IMR-90 (cell line): ENCODE results near the gene PLXDC1. TPM values are rescaled to one million over a fixed set of nuclear protein-coding genes. Genes with fewer than 3 reads are reported as not detected.

Experiments
- ATAC-seq: fragments of 200-7000 bp; cut with Tn5 transposase; 2 replicates; pipeline ENCODE4 v1.9.1; 2020; ENCODE audit warnings: low read depth, mild to moderate bottlenecking, moderate library complexity
- BruUV-seq: library from RNA; stranded (reverse); fragments of 400-500 nt; replicated peaks from 2 replicates; lab custom pipeline; 2021; lab: Mats Ljungman, UMichigan
- CTCF ChIA-PET: fragments of 300-600 bp; formaldehyde crosslinking; extraction: SDS; loops from one replicate; lab custom pipeline; 2021; ENCODE audit warnings: antibody characterized with exemption; lab: Yijun Ruan, JAX
- POLR2A ChIA-PET: fragments of 300-600 bp; sonication (Branson Sonifier 250); formaldehyde crosslinking; loops from one replicate; lab custom pipeline; 2022; ENCODE audit warnings: antibody characterized with exemption; ENCODE audit not compliant: unreplicated experiment; lab: Charles Lee
- DNase-seq: peaks from one replicate; pipeline ENCODE4 v3.0.0; 2013
- H2AFZ ChIP-seq: replicated peaks from 2 replicates; pipeline ENCODE3; 2013; ENCODE audit warnings: low read length, mild to moderate bottlenecking; ENCODE audit not compliant: poor library complexity
- H2AK5ac ChIP-seq: 2 replicates; pipeline ENCODE4 v1.6.1; 2013; ENCODE audit warnings: low read depth, low read length, inconsistent platforms
- H2AK9ac ChIP-seq: replicated peaks from 2 replicates; pipeline ENCODE3; 2013; ENCODE audit warnings: mild to moderate bottlenecking, low read depth, low read length, moderate library complexity; ENCODE audit not compliant: poor library complexity
- H2BK120ac ChIP-seq: 2 replicates; pipeline ENCODE4 v1.6.1; 2013; ENCODE audit warnings: low read depth, low read length, inconsistent platforms
- H2BK15ac ChIP-seq: 3 replicates; pipeline ENCODE4 v1.6.1; 2013; ENCODE audit warnings: low read depth, low read length, inconsistent platforms
- H2BK20ac ChIP-seq: 2 replicates; pipeline ENCODE4 v1.6.1; 2013; ENCODE audit warnings: low read depth, mild to moderate bottlenecking, inconsistent platforms, low read length, moderate library complexity
- H2BK5ac ChIP-seq: 2 replicates; pipeline ENCODE4 v1.6.1; 2013; ENCODE audit warnings: mild to moderate bottlenecking, low read depth, low read length, inconsistent platforms; ENCODE audit not compliant: poor library complexity, severe bottlenecking
- H3K14ac ChIP-seq: replicated peaks from 2 replicates; pipeline ENCODE4 v1.6.1; 2013; ENCODE audit warnings: low read depth, low read length, inconsistent platforms
- H3K18ac ChIP-seq: 2 replicates; pipeline ENCODE4 v1.6.1; 2013; ENCODE audit warnings: low read depth, low read length, control low read depth
- H3K23ac ChIP-seq: 2 replicates; pipeline ENCODE4 v1.6.1; 2013; ENCODE audit warnings: low read depth, low read length, inconsistent platforms
- H3K27ac ChIP-seq: 2 replicates; pipeline ENCODE4 v1.5.1; 2013; ENCODE audit warnings: mild to moderate bottlenecking, control low read depth, low read length; ENCODE audit not compliant: insufficient read depth
- H3K27me3 ChIP-seq: 2 replicates; pipeline ENCODE4 v1.6.1; 2013; ENCODE audit warnings: low read length; ENCODE audit not compliant: control insufficient read depth, insufficient read depth
- H3K36me3 ChIP-seq: 2 replicates; pipeline ENCODE4 v1.6.1; 2013; ENCODE audit warnings: low read length, mixed read lengths; ENCODE audit not compliant: control insufficient read depth, insufficient read depth
- H3K4ac ChIP-seq: 2 replicates; pipeline ENCODE4 v1.6.1; 2013; ENCODE audit warnings: low read depth, low read length, inconsistent platforms
- H3K4me1 ChIP-seq: 2 replicates; pipeline ENCODE4 v1.6.1; 2013; ENCODE audit warnings: low read length, mixed read lengths; ENCODE audit not compliant: control insufficient read depth, insufficient read depth
- H3K4me2 ChIP-seq: 2 replicates; pipeline ENCODE4 v1.6.1; 2013; ENCODE audit warnings: low read depth, mild to moderate bottlenecking, control low read depth, low read length, moderate library complexity
- H3K4me3 ChIP-seq: 2 replicates; pipeline ENCODE4 v1.5.1; 2013; ENCODE audit warnings: low read depth, mild to moderate bottlenecking, control low read depth, low read length, moderate library complexity; ENCODE audit not compliant: insufficient read depth
- H3K56ac ChIP-seq: 2 replicates; pipeline ENCODE4 v1.6.1; 2013; ENCODE audit warnings: low read length, inconsistent platforms; ENCODE audit not compliant: insufficient read depth; ENCODE audit errors: extremely low read depth
- H3K79me1 ChIP-seq, 2 experiments: 2 replicates each; pipeline ENCODE4 v1.6.1; 2013; ENCODE audit warnings: low read length in 2 of 2, inconsistent platforms in 1 of 2, low read depth in 1 of 2
- H3K9ac ChIP-seq: 2 replicates; pipeline ENCODE4 v1.6.1; 2013; ENCODE audit warnings: low read depth, low read length, control low read depth
- H3K9me1 ChIP-seq: 2 replicates; pipeline ENCODE4 v1.6.1; 2013; ENCODE audit warnings: low read length, inconsistent platforms; ENCODE audit not compliant: insufficient read depth
- H3K9me3 ChIP-seq: 2 replicates; pipeline ENCODE4 v1.6.1; 2013; ENCODE audit warnings: low read length; ENCODE audit not compliant: control insufficient read depth, insufficient read depth
- H4K20me1 ChIP-seq: 2 replicates; pipeline ENCODE4 v1.6.1; 2013; ENCODE audit warnings: low read length, inconsistent platforms; ENCODE audit not compliant: insufficient read depth
- H4K5ac ChIP-seq: 2 replicates; pipeline ENCODE4 v1.6.1; 2013; ENCODE audit warnings: mild to moderate bottlenecking, low read depth, low read length, control low read depth
- H4K8ac ChIP-seq, 2 experiments: 2 replicates each; pipeline ENCODE4 v1.6.1; 2013; ENCODE audit warnings: low read depth in 2 of 2, low read length in 2 of 2, control low read depth in 1 of 2, inconsistent platforms in 1 of 2
- H4K91ac ChIP-seq: 2 replicates; pipeline ENCODE4 v1.6.1; 2013; ENCODE audit warnings: low read depth, low read length, inconsistent platforms; ENCODE audit not compliant: insufficient read depth
- CEBPB ChIP-seq: IDR thresholded peaks from 2 replicates; pipeline ENCODE4 v1.6.1; 2012; ENCODE audit warnings: low read depth, low read length, improper control_type of control experiment
- ELK1 ChIP-seq: fragments of 150-350 bp; IDR thresholded peaks from 2 replicates; pipeline ENCODE4 v1.6.1; 2016; ENCODE audit warnings: low read depth, mild to moderate bottlenecking, low read length, moderate library complexity, borderline replicate concordance
- MXI1 ChIP-seq: IDR thresholded peaks from 2 replicates; pipeline ENCODE4 v1.6.1; 2012; ENCODE audit warnings: low read depth, mild to moderate bottlenecking, low read length, moderate library complexity, borderline replicate concordance
- POLR2A ChIP-seq: IDR thresholded peaks from 2 replicates; pipeline ENCODE4 v1.6.1; 2012; ENCODE audit warnings: mild to moderate bottlenecking, low read depth, low read length
- RCOR1 ChIP-seq: IDR thresholded peaks from 2 replicates; pipeline ENCODE4 v1.6.1; 2012; ENCODE audit warnings: mild to moderate bottlenecking, low read length, improper control_type of control experiment; ENCODE audit not compliant: insufficient replicate concordance
- USF2 ChIP-seq: fragments of 150-350 bp; IDR thresholded peaks from 2 replicates; pipeline ENCODE4 v1.6.1; 2017; ENCODE audit warnings: mild to moderate bottlenecking, antibody characterized with exemption, low read length, low read depth
- WGBS, 2 experiments: methylation state at CpG; one replicate each; pipeline versions ENCODE4 v1.1.5 to v1.1.7; 2013; ENCODE audit warnings: missing lambda C conversion rate in 2 of 2; ENCODE audit not compliant: insufficient read length in 1 of 2; ENCODE audit errors: extremely low coverage in 2 of 2; 5-methylcytosine and 5-hydroxymethylcytosine counted together
- dilution Hi-C: fragments of 300-500 bp; cut with HindIII; formaldehyde crosslinking; loops from one replicate; pipeline ENCODE4 v1.14.3; 2018; ENCODE audit warnings: low sequenced_read_pairs; ENCODE audit not compliant: unreplicated experiment
- in situ Hi-C: fragments of 300-500 bp; cut with MboI; formaldehyde crosslinking; loops from 3 replicates; pipeline ENCODE4 v1.14.3; 2019; ENCODE audit warnings: low sequenced_read_pairs, inconsistent platforms, mixed read lengths
- intact Hi-C: fragments of 100-400 bp; cut with micrococcal nuclease; formaldehyde crosslinking; loops from 2 replicates; pipeline ENCODE4 v1.10.0; 2022
- polyA plus RNA-seq, 3 experiments: library from polyadenylated mRNA; depleted of rRNA; stranded (reverse); fragments of >200 nt; gene quantifications; 2 replicates each; pipeline ENCODE4 v1.2.3, GENCODE V29; 2012; ENCODE audit warnings: low replicate concordance in 1 of 3
- total RNA-seq: library from RNA; depleted of rRNA; stranded (reverse); fragments of >200 nt; gene quantifications from 2 replicates; pipeline ENCODE4 v1.2.3, GENCODE V29; 2012

PLXDC1 gene
- total and polyA plus RNA-seq, 2 of the 4 experiments (the other 2 are of a cell fraction): under 0.01 to 0.50 TPM

- Histone ChIP-seq H3K4me1 (peaks cover 2% of the 10 kb centered on the region; the same call in 1 of the 2 replicates), H3K9me1 (no peaks in the 10 kb centered on the region; the same call in 1 of the 2 replicates), H4K8ac (no peak overlapping the region), H2AK5ac (no peak overlapping the region), H2BK15ac (no peak overlapping the region), H3K4ac (no peak overlapping the region), H2AFZ (no peak overlapping the region), H3K27ac (no peak overlapping the region), H4K5ac (no peak overlapping the region), H3K14ac (no peak overlapping the region), H3K4me3 (no peak overlapping the region), H4K20me1 (no peaks in the 10 kb centered on the region), H3K79me1 (no peaks in the 10 kb centered on the region), H3K4me2 (no peak overlapping the region), H2BK120ac (no peak overlapping the region), H3K18ac (no peak overlapping the region), H3K36me3 (no peaks in the 10 kb centered on the region), H3K9ac (no peak overlapping the region), H3K23ac (no peak overlapping the region), H2BK5ac (no peak overlapping the region), H3K27me3 (peaks cover 40% of the 10 kb centered on the region), H3K56ac (no peak overlapping the region), H3K9me3 (no peaks in the 10 kb centered on the region), H2BK20ac (no peak overlapping the region), H2AK9ac (no peak overlapping the region), H4K91ac (no peak overlapping the region)
- TF ChIP-seq CEBPB (no peak), MXI1 (no peak), ELK1 (no peak), POLR2A (no peak), USF2 (no peak), RCOR1 (no peak)
- ChIA-PET CTCF (no interaction called here), POLR2A (no interaction called here)
- dilution Hi-C loops (no loop called here), intact Hi-C loops (no loop called here), in situ Hi-C loops (no loop called here)
- no peak for DNase-seq
- BruUV-seq: no TSS peak
- WGBS, 2 experiments: 63% methylated on average over 3 of the region's 8 CpGs; no CpG with 5 or more reads in 1 of the 2 experiments
- no peak for ATAC-seq
Measured at GRCh38 chr17:39107973-39108372, 43.5 kb downstream of the PLXDC1 start.
